Activated CD4-positive, alpha-beta memory T cell treated with anti-CD3 and anti-CD28 coated beads for 36 hours (primary cell): ENCODE measurements around the gene PRSS8. TPM values are rescaled to one million over a fixed set of nuclear protein-coding genes. Genes with fewer than 3 reads are reported as not detected.

ENCODE experiments used
- CTCF ChIA-PET: fragments of 350-600 bp; sonication (Branson Sonifier 250); formaldehyde crosslinking; loops from one replicate; lab custom pipeline; 2021; ENCODE audit warnings: antibody characterized with exemption, inconsistent platforms; lab: Charles Lee
- POLR2A ChIA-PET: fragments of 350-600 bp; sonication (Branson Sonifier 250); formaldehyde crosslinking; loops from one replicate; lab custom pipeline; 2021; ENCODE audit warnings: antibody characterized with exemption; lab: Charles Lee
- DNase-seq: peaks from one replicate; pipeline ENCODE4 v3.0.0-alpha.2; 2020
- H3K27ac Mint-ChIP-seq: one replicate; pipeline ENCODE4 v1.8.0; 2021; ENCODE audit warnings: mixed read lengths
- H3K27me3 Mint-ChIP-seq: one replicate; pipeline ENCODE4 v1.8.0; 2021; ENCODE audit warnings: mixed read lengths
- H3K36me3 Mint-ChIP-seq: one replicate; pipeline ENCODE4 v1.8.0; 2021; ENCODE audit warnings: mixed read lengths
- H3K4me1 Mint-ChIP-seq: one replicate; pipeline ENCODE4 v1.8.0; 2021; ENCODE audit warnings: low read depth, mixed read lengths
- H3K4me3 Mint-ChIP-seq: one replicate; pipeline ENCODE4 v1.8.0; 2021; ENCODE audit warnings: mild to moderate bottlenecking, mixed read lengths
- H3K9me3 Mint-ChIP-seq: one replicate; pipeline ENCODE4 v1.8.0; 2021; ENCODE audit warnings: mixed read lengths
- intact Hi-C: fragments of 100-400 bp; cut with micrococcal nuclease; formaldehyde crosslinking; loops from one replicate; pipeline ENCODE4 v1.15.1; 2023
- total RNA-seq, 2 experiments: library from RNA; stranded (reverse); gene quantifications; one replicate each; pipeline ENCODE4 v1.2.3, GENCODE V29; 2021

Gene PRSS8
- total RNA-seq, 2 experiments from 2014 or later: not detected

- Mint-ChIP-seq H3K9me3 (no peaks in the 10 kb centered on the region), H3K27ac (no peak overlapping the region), H3K36me3 (peaks cover 5% of the 10 kb centered on the region), H3K4me3 (no peak overlapping the region), H3K27me3 (no peaks in the 10 kb centered on the region), H3K4me1 (no peaks in the 10 kb centered on the region)
- no peak for DNase-seq
- intact Hi-C loops: no loop called here
- POLR2A ChIA-PET: interaction anchor here (1.2 to 2.1 kb wide), 2 partner anchors 16 to 46 kb away, joined by 3 to 4 read pairs; no protein-coding TSS in a partner anchor
- CTCF ChIA-PET: no interaction called here
Observed at GRCh38 chr16:31134091-31134571, 1.4 kb downstream of the PRSS8 start.

GRCh38 chr16:31133046-31133501, 2.5 kb downstream of the PRSS8 start:
- Mint-ChIP-seq H3K4me3 (no peak overlapping the region), H3K27ac (no peak overlapping the region), H3K4me1 (no peaks in the 10 kb centered on the region), H3K36me3 (peaks cover 10% of the 10 kb centered on the region), H3K27me3 (no peaks in the 10 kb centered on the region), H3K9me3 (no peaks in the 10 kb centered on the region)
- ChIA-PET CTCF (interaction anchor here (0.6 kb wide), 1 partner anchor 28 kb away, joined by 4 read pairs; no protein-coding TSS in a partner anchor), POLR2A (interaction anchor here (1.2 kb wide), 1 partner anchor 15 kb away, joined by 3 read pairs; no protein-coding TSS in a partner anchor)
- no peak for DNase-seq
- intact Hi-C loops: no loop called here

- ChIA-PET CTCF (no interaction called here), POLR2A (no interaction called here)
- H3K4me1 Mint-ChIP-seq: no peaks in the 10 kb centered on the region
Observed at GRCh38 chr16:31132303-31132979, 3.1 kb downstream of the PRSS8 start.

GRCh38 chr16:31131841-31132271, 3.7 kb downstream of the PRSS8 start:
- Mint-ChIP-seq H3K9me3 (no peaks in the 10 kb centered on the region), H3K4me1 (no peaks in the 10 kb centered on the region), H3K4me3 (no peak overlapping the region), H3K27me3 (no peaks in the 10 kb centered on the region), H3K27ac (no peak overlapping the region), H3K36me3 (peaks cover 15% of the 10 kb centered on the region)
- intact Hi-C loops: no loop called here
- POLR2A ChIA-PET: no interaction called here
- no peak for DNase-seq
- CTCF ChIA-PET: no interaction called here

More at GRCh38 chr16:31132303-31132979, 3.1 kb downstream of the PRSS8 start:
- no peak for DNase-seq
- H3K4me3 Mint-ChIP-seq: no peak overlapping the region
- no peaks in the 10 kb centered on the region for H3K9me3 Mint-ChIP-seq
- no peak overlapping the region for H3K27ac Mint-ChIP-seq
- intact Hi-C loops: no loop called here
- no peaks in the 10 kb centered on the region for H3K27me3 Mint-ChIP-seq
- peaks cover 15% of the 10 kb centered on the region for H3K36me3 Mint-ChIP-seq

- Mint-ChIP-seq H3K36me3 (peaks cover 16% of the 10 kb centered on the region), H3K4me1 (no peaks in the 10 kb centered on the region), H3K4me3 (no peak overlapping the region), H3K27me3 (no peaks in the 10 kb centered on the region), H3K27ac (no peak overlapping the region), H3K9me3 (no peaks in the 10 kb centered on the region)
- intact Hi-C loops: no loop called here
- ChIA-PET CTCF (no interaction called here), POLR2A (no interaction called here)
- no peak for DNase-seq
Observed at GRCh38 chr16:31131416-31131815, 4.1 kb downstream of the PRSS8 start.

- H3K27me3 Mint-ChIP-seq: no peaks in the 10 kb centered on the region
- ChIA-PET POLR2A (no interaction called here), CTCF (no interaction called here)
- no peak overlapping the region for H3K4me3 Mint-ChIP-seq
- no peak for DNase-seq
- H3K4me1 Mint-ChIP-seq: no peaks in the 10 kb centered on the region
- intact Hi-C loops: no loop called here
- peaks cover 21% of the 10 kb centered on the region for H3K36me3 Mint-ChIP-seq
- no peak overlapping the region for H3K27ac Mint-ChIP-seq
- H3K9me3 Mint-ChIP-seq: no peaks in the 10 kb centered on the region
Observed at GRCh38 chr16:31130899-31131298, 4.6 kb downstream of the PRSS8 start.

- Mint-ChIP-seq H3K4me1 (no peaks in the 10 kb centered on the region), H3K36me3 (peaks cover 21% of the 10 kb centered on the region), H3K27me3 (no peaks in the 10 kb centered on the region), H3K27ac (no peak overlapping the region), H3K9me3 (no peaks in the 10 kb centered on the region), H3K4me3 (no peak overlapping the region)
- intact Hi-C loops: no loop called here
- CTCF ChIA-PET: no interaction called here
- DNase-seq: no peak
- POLR2A ChIA-PET: no interaction called here
Observed at GRCh38 chr16:31130336-31130891, 5.1 kb downstream of the PRSS8 start.

GRCh38 chr16:31129568-31130335, 5.8 kb downstream of the PRSS8 start:
- H3K27ac Mint-ChIP-seq: no peak overlapping the region
- DNase-seq: no peak
- no peaks in the 10 kb centered on the region for H3K9me3 Mint-ChIP-seq
- POLR2A ChIA-PET: interaction anchor here (1.0 kb wide), 1 partner anchor 10 kb away, joined by 3 read pairs; no protein-coding TSS in a partner anchor
- CTCF ChIA-PET: no interaction called here
- no peak overlapping the region for H3K4me3 Mint-ChIP-seq
- intact Hi-C loops: no loop called here
- no peaks in the 10 kb centered on the region for H3K4me1 Mint-ChIP-seq
- peaks cover 21% of the 10 kb centered on the region for H3K36me3 Mint-ChIP-seq
- no peaks in the 10 kb centered on the region for H3K27me3 Mint-ChIP-seq

GRCh38 chr16:31128711-31129567, 6.6 kb downstream of the PRSS8 start:
- POLR2A ChIA-PET: interaction anchor here (1.0 kb wide), 1 partner anchor 9 kb away, joined by 3 read pairs; no protein-coding TSS in a partner anchor
- intact Hi-C loops: no loop called here
- CTCF ChIA-PET: no interaction called here
- H3K4me3 Mint-ChIP-seq: no peak overlapping the region
- H3K27ac Mint-ChIP-seq: no peak overlapping the region
- no peaks in the 10 kb centered on the region for H3K9me3 Mint-ChIP-seq
- peaks cover 21% of the 10 kb centered on the region for H3K36me3 Mint-ChIP-seq
- DNase-seq: no peak
- no peaks in the 10 kb centered on the region for H3K4me1 Mint-ChIP-seq
- no peaks in the 10 kb centered on the region for H3K27me3 Mint-ChIP-seq

GRCh38 chr16:31127182-31127581, 8.3 kb downstream of the PRSS8 start:
- CTCF ChIA-PET: interaction anchor here (1.3 kb wide), 1 partner anchor 15 kb away, joined by 4 read pairs; no protein-coding TSS in a partner anchor
- Mint-ChIP-seq H3K4me1 (no peaks in the 10 kb centered on the region), H3K4me3 (no peak overlapping the region), H3K27ac (no peak overlapping the region), H3K9me3 (no peaks in the 10 kb centered on the region), H3K27me3 (no peaks in the 10 kb centered on the region), H3K36me3 (peaks cover 24% of the 10 kb centered on the region)
- intact Hi-C loops: no loop called here
- POLR2A ChIA-PET: interaction anchor here (0.8 to 1.0 kb wide), 2 partner anchors 9 to 12 kb away, joined by 3 read pairs; partner anchors contain the start of gene KAT8
- DNase-seq: no peak

GRCh38 chr16:31125844-31126243, 9.7 kb downstream of the PRSS8 start:
- POLR2A ChIA-PET: interaction anchor here (1.0 kb wide), 1 partner anchor 8 kb away, joined by 3 read pairs; the partner anchor contains the start of gene KAT8
- intact Hi-C loops: no loop called here
- no peaks in the 10 kb centered on the region for H3K9me3 Mint-ChIP-seq
- no peaks in the 10 kb centered on the region for H3K27me3 Mint-ChIP-seq
- no peak overlapping the region for H3K4me3 Mint-ChIP-seq
- H3K36me3 Mint-ChIP-seq: peaks cover 26% of the 10 kb centered on the region
- no peak for DNase-seq
- H3K27ac Mint-ChIP-seq: no peak overlapping the region
- no peaks in the 10 kb centered on the region for H3K4me1 Mint-ChIP-seq
- CTCF ChIA-PET: no interaction called here
